Astrocyte of the cerebellum (primary cell): ENCODE measurements around the gene MSL1.

Source experiments
- DNase-seq: peaks from one replicate; pipeline ENCODE4 v3.0.0-alpha.2; 2011; ENCODE audit warnings: low read depth
- H3K4me3 ChIP-seq: 2 replicates; pipeline ENCODE4 v1.5.1; 2011; ENCODE audit warnings: mild to moderate bottlenecking, low read depth, low read length, moderate library complexity
- in situ Hi-C: cut with HindIII; loops from 2 replicates; pipeline ENCODE4 v1.10.0; 2017; ENCODE audit warnings: low sequenced_read_pairs
- TF ChIP-seq, protein P1 (sequence below): IDR thresholded peaks from 2 replicates; pipeline ENCODE4 v1.5.1; 2012; ENCODE audit warnings: low read length, low read depth, moderate library complexity, mild to moderate bottlenecking; ENCODE audit errors: missing control alignments

Gene MSL1

DNA sequence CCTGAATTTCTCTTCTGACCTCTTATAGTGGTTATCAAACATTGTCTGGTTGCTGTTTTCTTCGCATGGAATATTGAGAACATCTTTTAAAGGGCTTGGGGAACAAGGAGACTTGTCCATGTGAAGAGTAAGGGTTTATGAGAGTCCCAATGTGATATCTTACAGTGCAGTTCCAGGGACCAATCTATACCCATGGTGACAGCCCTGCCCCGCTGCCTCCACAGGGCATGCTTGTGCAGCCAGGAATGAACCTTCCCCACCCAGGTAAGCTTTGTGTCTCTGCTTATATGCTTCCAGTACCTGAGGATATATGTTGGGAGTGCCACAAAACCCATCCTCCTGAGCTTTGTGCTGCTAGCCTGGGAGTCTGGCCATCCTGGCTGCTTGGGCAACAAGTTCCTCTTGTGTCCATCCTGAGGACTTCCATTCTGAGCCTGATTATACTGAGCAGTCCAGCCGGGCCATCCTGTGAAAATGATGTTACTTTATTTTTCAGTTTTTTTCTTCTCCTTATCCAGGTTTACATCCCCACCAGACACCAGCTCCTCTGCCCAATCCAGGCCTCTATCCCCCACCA, 46.0 kb downstream of the MSL1 start:
- H3K4me3 ChIP-seq, result no peak overlapping the region
- in situ Hi-C loops, result no loop called here
- DNase-seq, result no peak
- TF ChIP-seq, protein P1, sequence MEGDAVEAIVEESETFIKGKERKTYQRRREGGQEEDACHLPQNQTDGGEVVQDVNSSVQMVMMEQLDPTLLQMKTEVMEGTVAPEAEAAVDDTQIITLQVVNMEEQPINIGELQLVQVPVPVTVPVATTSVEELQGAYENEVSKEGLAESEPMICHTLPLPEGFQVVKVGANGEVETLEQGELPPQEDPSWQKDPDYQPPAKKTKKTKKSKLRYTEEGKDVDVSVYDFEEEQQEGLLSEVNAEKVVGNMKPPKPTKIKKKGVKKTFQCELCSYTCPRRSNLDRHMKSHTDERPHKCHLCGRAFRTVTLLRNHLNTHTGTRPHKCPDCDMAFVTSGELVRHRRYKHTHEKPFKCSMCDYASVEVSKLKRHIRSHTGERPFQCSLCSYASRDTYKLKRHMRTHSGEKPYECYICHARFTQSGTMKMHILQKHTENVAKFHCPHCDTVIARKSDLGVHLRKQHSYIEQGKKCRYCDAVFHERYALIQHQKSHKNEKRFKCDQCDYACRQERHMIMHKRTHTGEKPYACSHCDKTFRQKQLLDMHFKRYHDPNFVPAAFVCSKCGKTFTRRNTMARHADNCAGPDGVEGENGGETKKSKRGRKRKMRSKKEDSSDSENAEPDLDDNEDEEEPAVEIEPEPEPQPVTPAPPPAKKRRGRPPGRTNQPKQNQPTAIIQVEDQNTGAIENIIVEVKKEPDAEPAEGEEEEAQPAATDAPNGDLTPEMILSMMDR, result no peak

DNA sequence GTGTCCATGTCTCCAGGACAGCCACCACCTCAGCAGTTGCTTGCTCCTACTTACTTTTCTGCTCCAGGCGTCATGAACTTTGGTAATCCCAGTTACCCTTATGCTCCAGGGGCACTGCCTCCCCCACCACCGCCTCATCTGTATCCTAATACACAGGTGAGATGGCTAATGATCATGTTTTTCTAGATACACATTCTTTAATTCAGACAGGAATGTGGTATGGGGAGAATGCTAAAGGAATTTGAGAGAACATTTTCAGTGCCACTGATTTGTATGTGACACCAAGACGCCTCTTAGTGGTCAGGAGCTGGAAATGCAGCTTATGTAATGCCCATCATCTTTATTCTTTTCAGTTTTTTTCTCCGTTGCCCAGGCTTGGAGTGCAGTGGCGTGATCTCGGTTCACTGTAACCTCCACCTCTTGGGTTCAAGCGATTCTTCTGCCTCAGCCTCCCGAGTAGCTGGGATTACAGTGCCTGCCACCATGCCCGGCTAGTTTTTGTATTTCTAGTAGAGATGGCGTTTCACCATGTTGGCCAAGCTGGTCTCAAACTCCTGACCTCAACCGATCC, 46.6 kb downstream of the MSL1 start:
- TF ChIP-seq, protein P1, result peak; percentile 74
- DNase-seq, result peak; percentile 48
- in situ Hi-C loops, result no loop called here
- H3K4me3 ChIP-seq, result no peak overlapping the region

- in situ Hi-C loops, result loop anchor here (5.0 to 10.0 kb wide), 2 partner anchors 98 to 176 kb away; no protein-coding TSS in a partner anchor
- no peak overlapping the region for H3K4me3 ChIP-seq
- DNase-seq, result no peak
- TF ChIP-seq, protein P1, result no peak
Observed at GRCh38 chr17:40170325-40170724, 48.6 kb downstream of the MSL1 start.

DNA sequence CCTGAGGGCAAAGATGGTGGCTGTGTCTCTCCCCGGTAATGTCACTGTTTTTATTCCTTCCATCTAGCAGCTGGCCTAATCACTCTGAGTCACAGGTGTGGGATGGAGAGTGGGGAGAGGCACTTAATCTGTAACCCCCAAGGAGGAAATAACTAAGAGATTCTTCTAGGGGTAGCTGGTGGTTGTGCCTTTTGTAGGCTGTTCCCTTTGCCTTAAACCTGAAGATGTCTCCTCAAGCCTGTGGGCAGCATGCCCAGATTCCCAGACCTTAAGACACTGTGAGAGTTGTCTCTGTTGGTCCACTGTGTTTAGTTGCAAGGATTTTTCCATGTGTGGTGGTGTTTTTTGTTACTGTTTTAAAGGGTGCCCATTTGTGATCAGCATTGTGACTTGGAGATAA, 50.0 kb downstream of the MSL1 start:
- H3K4me3 ChIP-seq, result no peak overlapping the region
- TF ChIP-seq, protein P1, result no peak

GRCh38 chr17:40173091-40173777, 51.5 kb downstream of the MSL1 start:
- no peak overlapping the region for H3K4me3 ChIP-seq
- TF ChIP-seq, protein P1, result no peak
- in situ Hi-C loops, result loop anchor here (5.0 to 10.0 kb wide), 2 partner anchors 101 to 178 kb away; no protein-coding TSS in a partner anchor
- DNase-seq, result no peak

More for the DNA sequence above, 50.0 kb downstream of the MSL1 start:
- in situ Hi-C loops, result loop anchor here (5.0 to 10.0 kb wide), 2 partner anchors 99 to 177 kb away; no protein-coding TSS in a partner anchor
- DNase-seq, result no peak

GRCh38 chr17:40173778-40174135, 52.0 kb downstream of the MSL1 start:
- TF ChIP-seq, protein P1, result no peak
- no peak overlapping the region for H3K4me3 ChIP-seq
- DNase-seq, result no peak
- in situ Hi-C loops, result loop anchor here (5.0 to 10.0 kb wide), 2 partner anchors 101 to 179 kb away; no protein-coding TSS in a partner anchor
